ENCODE measurements around the gene STMP1. TPM values are rescaled to one million over a fixed set of nuclear protein-coding genes. Genes with fewer than 3 reads are reported as not detected.

The STMP1 gene
- total RNA-seq, 1 experiment from 2014 or later = 38.4 TPM

DNA sequence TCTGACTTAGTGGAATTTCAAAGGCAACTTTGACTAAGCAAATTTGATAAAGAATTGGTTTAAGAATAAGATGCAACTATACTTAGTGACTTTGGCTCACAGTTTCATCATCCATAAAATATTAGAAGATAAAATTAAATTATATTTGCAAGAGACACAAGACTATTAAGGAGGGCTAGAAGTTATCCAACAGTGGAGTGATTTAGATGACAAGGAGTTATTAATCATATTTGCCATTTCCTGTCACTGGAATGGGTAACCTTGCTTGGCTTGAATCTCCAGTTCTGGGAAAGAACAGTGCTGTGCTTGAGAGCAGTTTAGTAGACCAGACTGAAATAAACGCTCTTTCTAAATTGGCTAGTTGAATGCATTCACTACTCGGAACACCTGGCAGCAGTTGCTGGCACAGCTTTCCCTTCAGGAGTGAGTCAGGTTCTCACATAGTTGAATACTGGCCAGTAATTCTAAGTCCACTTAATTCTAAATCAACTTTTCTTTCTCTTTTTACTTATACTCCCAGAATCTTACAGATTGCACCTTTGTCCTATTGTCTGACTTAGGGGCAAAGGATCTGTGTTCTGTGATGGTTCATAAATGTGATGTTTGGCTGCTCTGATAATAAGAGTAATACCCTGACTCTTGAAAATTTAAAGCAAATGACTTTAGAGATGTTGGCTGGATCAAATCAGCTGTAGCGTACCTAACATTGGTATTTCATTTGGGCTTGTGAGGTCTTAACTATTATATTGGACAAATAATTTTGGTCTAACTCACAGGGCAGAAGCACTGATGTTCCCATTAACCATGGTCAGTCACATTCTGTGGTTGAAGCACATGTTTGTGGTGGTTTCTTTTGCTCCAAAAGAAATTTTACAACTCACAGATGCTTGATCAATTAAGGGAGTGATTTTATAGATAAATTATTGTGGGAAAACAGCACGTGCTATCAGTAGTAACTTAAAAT, 16.6 kb downstream of the STMP1 start:
- Histone ChIP-seq H3K18ac (ENCODE audit: insufficient read length, low read depth, low read length) (no peak overlapping the region), H3K9ac (ENCODE audit: extremely low read depth, insufficient read length, low read length) (no peak overlapping the region), H3K27ac (ENCODE audit: insufficient read length, low read depth, low read length) (no peak overlapping the region), H4K20me1 (ENCODE audit: control insufficient read depth, insufficient read depth, insufficient read length) (no peaks in the 10 kb centered on the region), H3K23ac (ENCODE audit: insufficient read length, low read depth, low read length) (no peak overlapping the region), H3K27me3 (ENCODE audit: insufficient read depth, low read length) (no peaks in the 10 kb centered on the region), H3T11ph (ENCODE audit: low read length) (no peak overlapping the region), H3K79me1 (ENCODE audit: insufficient read depth, low read depth, low read length, poor library complexity, severe bottlenecking) (no peaks in the 10 kb centered on the region), H4K5ac (ENCODE audit: insufficient read length, low read depth, low read length) (no peak overlapping the region), H2BK120ac (ENCODE audit: low read depth, low read length, poor library complexity, severe bottlenecking) (no peak overlapping the region), H2AFZ (ENCODE audit: low read length) (no peak overlapping the region), H3K9me3 (ENCODE audit: control insufficient read depth, low read depth, low read length) (no peaks in the 10 kb centered on the region), H2BK12ac (ENCODE audit: insufficient read length, low read depth, low read length) (no peak overlapping the region), H3K4me2 (ENCODE audit: insufficient read depth, insufficient read length, low read length) (no peak overlapping the region), H2AK5ac (ENCODE audit: insufficient read length, low read length) (no peak overlapping the region), H3K56ac (ENCODE audit: insufficient read length, low read depth, low read length) (no peak overlapping the region), H3K23me2 (ENCODE audit: insufficient read length, low read depth, low read length, poor library complexity, severe bottlenecking) (no peaks in the 10 kb centered on the region), H3K4ac (ENCODE audit: low read depth, low read length) (no peak overlapping the region), H4K8ac (replicated peaks; ENCODE audit: insufficient read length, low read depth, low read length) (no peak overlapping the region), H2BK5ac (ENCODE audit: insufficient read length, low read length) (no peak overlapping the region), H4K91ac (ENCODE audit: insufficient read length, low read depth, low read length) (no peak overlapping the region), H2BK15ac (ENCODE audit: low read depth, low read length) (no peak overlapping the region), H3K14ac (ENCODE audit: insufficient read depth, low read length) (no peak overlapping the region), H2BK20ac (ENCODE audit: low read depth, low read length, poor library complexity, severe bottlenecking) (no peak overlapping the region), H3K4me1 (ENCODE audit: insufficient read depth, low read length) (no peaks in the 10 kb centered on the region; the same call in 1 of the 2 replicates), H3K79me2 (ENCODE audit: insufficient read depth, low read length) (no peaks in the 10 kb centered on the region)
- Mint-ChIP-seq H3K9me3 (no peaks in the 10 kb centered on the region), H3K4me3 (no peak overlapping the region), H3K36me3 (ENCODE audit: insufficient read depth in 1 of 3, low read depth in 3 of 3) (peaks cover 0 to 24% (median 21%) of the 10 kb centered on the region in 3 experiments; a peak in 5 of 7 replicates), H3K27me3 (ENCODE audit: low read depth) (no peaks in the 10 kb centered on the region), H3K4me1 (peaks cover 0 to under 1% of the 10 kb centered on the region in 2 experiments; a peak in 1 of 4 replicates), H3K27ac (peak overlapping the region in 1 of 3 experiments; percentile 68; a peak in 2 of 7 replicates)
- TF ChIP-seq, protein P1, sequence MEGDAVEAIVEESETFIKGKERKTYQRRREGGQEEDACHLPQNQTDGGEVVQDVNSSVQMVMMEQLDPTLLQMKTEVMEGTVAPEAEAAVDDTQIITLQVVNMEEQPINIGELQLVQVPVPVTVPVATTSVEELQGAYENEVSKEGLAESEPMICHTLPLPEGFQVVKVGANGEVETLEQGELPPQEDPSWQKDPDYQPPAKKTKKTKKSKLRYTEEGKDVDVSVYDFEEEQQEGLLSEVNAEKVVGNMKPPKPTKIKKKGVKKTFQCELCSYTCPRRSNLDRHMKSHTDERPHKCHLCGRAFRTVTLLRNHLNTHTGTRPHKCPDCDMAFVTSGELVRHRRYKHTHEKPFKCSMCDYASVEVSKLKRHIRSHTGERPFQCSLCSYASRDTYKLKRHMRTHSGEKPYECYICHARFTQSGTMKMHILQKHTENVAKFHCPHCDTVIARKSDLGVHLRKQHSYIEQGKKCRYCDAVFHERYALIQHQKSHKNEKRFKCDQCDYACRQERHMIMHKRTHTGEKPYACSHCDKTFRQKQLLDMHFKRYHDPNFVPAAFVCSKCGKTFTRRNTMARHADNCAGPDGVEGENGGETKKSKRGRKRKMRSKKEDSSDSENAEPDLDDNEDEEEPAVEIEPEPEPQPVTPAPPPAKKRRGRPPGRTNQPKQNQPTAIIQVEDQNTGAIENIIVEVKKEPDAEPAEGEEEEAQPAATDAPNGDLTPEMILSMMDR (conservative IDR thresholded peaks at IDR 0.05) = no peak
- no peak for DNase-seq
- no CpG with 5 or more reads among the region's 4 CpGs for WGBS (ENCODE audit: extremely low coverage, insufficient read length, low lambda C conversion rate)

Data from H9 (cell line).